Measurements from ENCODE around the gene WDR35. TPM values are rescaled to one million over a fixed set of nuclear protein-coding genes. Genes with fewer than 3 reads are reported as not detected.
A peak's percentile ranks its signal among the peaks of the same experiment; 100 is the strongest.

The WDR35 gene
- total RNA-seq, result 4.2 and 8.7 TPM in 2 replicates

- Histone ChIP-seq H3K27me3 (ENCODE audit: control insufficient read depth, insufficient read depth, low read length) (no peaks in the 10 kb centered on the region), H3K4me3 (ENCODE audit: low read depth, low read length) (peak within 1 kb of the TSS; percentile 93), H3K36me3 (ENCODE audit: control insufficient read depth, insufficient read depth, low read length) (peaks cover 3% of the 10 kb centered on the region)
- no peak for TF ChIP-seq CTCF (IDR thresholded peaks at IDR 0.05; ENCODE audit: insufficient read depth, low read length, severe bottlenecking)
- no peak for FAIRE-seq
- peak; percentile 75 for DNase-seq (ENCODE audit: low read depth)
These were observed at the start of gene WDR35 for GRCh38 chr2:19989667-19990415. TSS of gene WDR35 (minus strand) at chr2:19990105. CDS start at chr2:19990015, 90 bp downstream.

- H3K36me3 ChIP-seq (ENCODE audit: control insufficient read depth, insufficient read depth, low read length), result peaks cover 25% of the 10 kb centered on the region
- DNase-seq (ENCODE audit: low read depth) (no peak), FAIRE-seq (no peak)
- H3K27me3 ChIP-seq (ENCODE audit: control insufficient read depth, insufficient read depth, low read length), result no peaks in the 10 kb centered on the region
- TF ChIP-seq CTCF (IDR thresholded peaks at IDR 0.05; ENCODE audit: insufficient read depth, low read length, severe bottlenecking), result no peak
- no peak overlapping the region for H3K4me3 ChIP-seq (ENCODE audit: low read depth, low read length)
These were observed 47.8 kb upstream of the WDR35 start for GRCh38 chr2:20037660-20038059.

- Histone ChIP-seq H3K4me3 (ENCODE audit: low read depth, low read length) (no peak overlapping the region), H3K27me3 (ENCODE audit: control insufficient read depth, insufficient read depth, low read length) (no peaks in the 10 kb centered on the region), H3K36me3 (ENCODE audit: control insufficient read depth, insufficient read depth, low read length) (peaks cover 28% of the 10 kb centered on the region)
- FAIRE-seq (no peak), DNase-seq (ENCODE audit: low read depth) (no peak)
- TF ChIP-seq CTCF (IDR thresholded peaks at IDR 0.05; ENCODE audit: insufficient read depth, low read length, severe bottlenecking), result no peak
These were observed 46.2 kb upstream of the WDR35 start for GRCh38 chr2:20035955-20036666.

- no peaks in the 10 kb centered on the region for H3K27me3 ChIP-seq (ENCODE audit: control insufficient read depth, insufficient read depth, low read length)
- no peak overlapping the region for H3K4me3 ChIP-seq (ENCODE audit: low read depth, low read length)
- DNase-seq (ENCODE audit: low read depth) (no peak), FAIRE-seq (no peak)
- TF ChIP-seq CTCF (IDR thresholded peaks at IDR 0.05; ENCODE audit: insufficient read depth, low read length, severe bottlenecking), result no peak
- H3K36me3 ChIP-seq (ENCODE audit: control insufficient read depth, insufficient read depth, low read length), result peaks cover 25% of the 10 kb centered on the region
These were observed 44.9 kb upstream of the WDR35 start for GRCh38 chr2:20034821-20035220.

GRCh38 chr2:20034218-20034617 lies 44.3 kb upstream of the WDR35 start:
- Histone ChIP-seq H3K36me3 (ENCODE audit: control insufficient read depth, insufficient read depth, low read length) (peaks cover 23% of the 10 kb centered on the region), H3K27me3 (ENCODE audit: control insufficient read depth, insufficient read depth, low read length) (no peaks in the 10 kb centered on the region), H3K4me3 (ENCODE audit: low read depth, low read length) (no peak overlapping the region)
- DNase-seq (ENCODE audit: low read depth) (no peak), FAIRE-seq (no peak)
- TF ChIP-seq CTCF (IDR thresholded peaks at IDR 0.05; ENCODE audit: insufficient read depth, low read length, severe bottlenecking), result no peak

Data from bronchial epithelial cell (primary cell).